GM11168 (cell line): ENCODE data around the gene DIAPH2.

ENCODE experiments used
- in situ Hi-C: fragments of 300-500 bp; cut with MboI; formaldehyde crosslinking; loops from one replicate; pipeline ENCODE4 v1.12.0; 2022; ENCODE audit warnings: low sequenced_read_pairs; ENCODE audit not compliant: unreplicated experiment

Gene DIAPH2

GRCh38 chrX:97609938-97610337 is 925.3 kb downstream of the DIAPH2 start:
- in situ Hi-C loops = no loop called here

DNA sequence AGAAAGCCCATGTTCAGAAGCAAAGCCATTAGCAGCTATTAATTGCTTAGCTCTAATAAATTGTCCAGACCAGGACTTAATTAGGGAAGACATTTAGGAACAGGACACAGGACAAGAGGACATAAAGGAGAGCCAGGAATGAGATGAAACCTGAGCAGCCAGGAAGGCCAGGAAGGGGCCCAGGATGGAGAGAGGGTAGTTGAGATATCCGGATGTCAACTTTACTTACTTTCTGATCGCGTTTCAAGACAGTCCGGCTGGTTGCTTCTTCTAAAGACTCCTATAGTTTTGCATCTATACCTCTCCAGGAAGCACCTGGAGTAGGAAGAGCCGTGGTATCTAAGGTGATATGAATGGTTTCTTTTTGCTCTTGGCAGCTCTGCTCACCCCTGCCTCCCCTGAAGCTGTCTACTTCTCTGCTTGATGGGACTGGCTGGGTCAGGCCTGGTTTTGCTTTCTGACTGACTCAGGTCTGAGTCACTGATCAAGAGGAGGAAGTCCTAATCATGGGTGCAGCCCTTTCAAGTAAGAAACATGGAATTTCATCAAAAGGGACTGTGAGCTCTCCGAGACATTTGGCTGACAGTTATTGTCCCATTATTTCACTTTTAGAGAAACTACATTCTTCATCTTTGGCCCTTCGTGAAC is 932.4 kb downstream of the DIAPH2 start:
- in situ Hi-C loops = no loop called here

- in situ Hi-C loops = no loop called here
These were observed 934.9 kb downstream of the DIAPH2 start for GRCh38 chrX:97619499-97619898.

DNA sequence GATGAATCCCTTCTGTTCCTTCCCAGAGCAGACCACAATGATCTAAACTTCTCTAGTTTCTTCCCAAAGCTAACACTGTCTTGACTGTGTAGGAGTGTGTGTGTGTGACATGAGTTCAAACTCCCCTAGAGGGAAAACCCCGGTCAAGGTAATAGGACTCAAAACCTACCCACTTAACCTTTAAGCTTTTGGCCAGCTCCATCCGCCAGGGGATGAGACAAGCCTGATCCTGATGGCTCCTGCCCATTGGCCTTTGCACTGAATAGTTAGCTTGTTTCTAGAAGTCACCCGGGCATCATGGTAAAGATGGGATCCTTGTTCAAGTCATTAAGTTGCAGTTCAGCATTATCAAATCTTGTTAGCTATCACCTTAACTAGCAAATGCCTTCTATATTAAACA is 937.5 kb downstream of the DIAPH2 start:
- in situ Hi-C loops = no loop called here

GRCh38 chrX:97628326-97628725 is 943.7 kb downstream of the DIAPH2 start:
- in situ Hi-C loops = no loop called here

DNA sequence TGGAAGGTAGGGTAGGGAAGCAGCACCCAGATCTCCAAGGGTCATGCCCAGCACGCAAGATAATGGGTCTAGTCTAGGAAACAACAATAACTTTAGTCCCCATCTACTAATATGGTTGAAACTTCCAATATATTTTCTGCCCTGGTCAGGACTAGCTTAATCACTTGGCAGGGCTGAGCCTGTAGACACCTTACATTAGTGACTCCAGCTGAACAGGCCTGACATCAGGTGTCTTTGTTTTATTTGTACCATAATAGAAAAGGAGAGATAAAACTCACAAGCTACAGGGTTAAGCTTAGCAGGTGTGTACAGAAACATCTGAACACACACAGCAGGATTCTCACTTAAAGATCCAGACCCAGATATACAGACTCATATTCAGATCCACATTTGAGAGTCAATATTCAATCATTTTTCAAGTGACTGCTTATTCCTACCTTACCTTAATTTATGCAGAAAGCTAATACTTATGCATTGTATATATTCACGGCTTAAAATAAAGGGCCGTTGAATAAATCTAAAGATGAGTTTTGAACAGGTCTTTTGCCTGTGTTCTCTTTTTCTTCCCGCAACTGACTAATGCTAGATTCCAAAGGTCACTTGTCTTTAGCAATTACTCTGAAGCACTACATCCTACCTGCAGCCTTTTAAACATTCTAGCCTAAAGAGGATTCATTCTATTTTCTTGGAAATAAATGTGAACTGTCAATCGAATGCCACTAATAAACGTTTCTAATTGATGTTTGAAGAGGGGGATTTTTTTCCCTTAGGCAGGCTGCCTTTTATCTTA is 944.4 kb downstream of the DIAPH2 start:
- in situ Hi-C loops = no loop called here

GRCh38 chrX:97629597-97629985 is 944.9 kb downstream of the DIAPH2 start:
- in situ Hi-C loops = no loop called here

- in situ Hi-C loops = no loop called here
These were observed 949.2 kb downstream of the DIAPH2 start for GRCh38 chrX:97633798-97634197.

- in situ Hi-C loops = no loop called here
These were observed 952.0 kb downstream of the DIAPH2 start for GRCh38 chrX:97636473-97637140.

GRCh38 chrX:97637289-97637688 is 952.6 kb downstream of the DIAPH2 start:
- in situ Hi-C loops = no loop called here

GRCh38 chrX:97638621-97639020 is 954.0 kb downstream of the DIAPH2 start:
- in situ Hi-C loops = no loop called here

- in situ Hi-C loops = no loop called here
These were observed 954.9 kb downstream of the DIAPH2 start for GRCh38 chrX:97639526-97639925.
